GM12801 (cell line): ENCODE data around the gene SHISA9.

ENCODE experiments used
- CTCF ChIP-seq: IDR thresholded peaks from one replicate; pipeline ENCODE4 v1.5.1; 2011; ENCODE audit warnings: control low read depth; ENCODE audit not compliant: insufficient read length; ENCODE audit errors: extremely low read depth

The SHISA9 gene

GRCh38 chr16:12959072-12959471 lies 57.7 kb downstream of the SHISA9 start:
- no peak for TF ChIP-seq CTCF

GRCh38 chr16:12961626-12962025 lies 60.2 kb downstream of the SHISA9 start:
- TF ChIP-seq CTCF: no peak

DNA sequence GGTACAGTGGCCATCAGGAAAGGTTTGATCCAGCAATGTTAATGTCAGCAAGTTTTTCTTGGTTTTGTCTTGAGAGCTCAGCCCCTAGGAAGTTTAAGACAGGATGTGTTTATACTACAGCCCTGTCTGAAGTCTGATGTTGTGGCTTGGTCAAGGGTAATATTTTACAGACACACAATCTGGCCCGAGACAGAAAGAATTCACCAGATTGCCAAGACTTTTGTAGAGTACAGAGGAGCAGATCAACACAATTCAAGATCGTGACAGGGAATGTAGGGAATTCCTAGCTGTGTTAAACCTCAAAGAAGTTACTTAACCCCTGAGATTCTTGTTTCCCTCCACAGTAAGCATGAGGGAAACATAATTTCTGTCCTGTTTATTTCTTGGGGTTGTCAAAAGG lies 63.1 kb downstream of the SHISA9 start:
- TF ChIP-seq CTCF: no peak

DNA sequence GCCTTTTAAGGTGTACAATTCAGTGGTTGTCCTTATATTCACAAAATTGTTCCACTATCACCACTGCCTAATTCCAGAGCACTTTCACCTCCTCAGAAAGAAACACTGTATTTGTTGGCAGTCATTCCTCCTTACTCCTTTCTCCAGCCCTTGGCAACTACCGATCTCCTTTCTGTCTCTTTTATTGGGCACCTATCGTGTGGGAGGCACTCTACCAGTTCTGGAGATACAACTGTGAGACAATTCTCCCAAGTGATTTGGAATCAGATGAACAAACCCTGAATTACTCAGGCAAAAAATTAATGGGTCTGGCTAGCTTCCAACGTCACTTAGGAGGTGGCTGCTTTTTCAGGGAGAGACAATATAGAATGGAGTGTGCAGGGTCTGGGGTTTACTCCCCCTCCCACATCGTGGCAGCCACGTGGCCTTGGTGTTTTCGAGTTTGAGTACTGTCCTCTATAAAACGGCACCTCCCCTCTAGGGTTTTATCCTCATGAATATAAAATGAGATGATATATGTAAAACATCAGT lies 63.9 kb downstream of the SHISA9 start:
- no peak for TF ChIP-seq CTCF

GRCh38 chr16:12971241-12971640 lies 69.8 kb downstream of the SHISA9 start:
- no peak for TF ChIP-seq CTCF

GRCh38 chr16:12972246-12972645 lies 70.8 kb downstream of the SHISA9 start:
- TF ChIP-seq CTCF: no peak

DNA sequence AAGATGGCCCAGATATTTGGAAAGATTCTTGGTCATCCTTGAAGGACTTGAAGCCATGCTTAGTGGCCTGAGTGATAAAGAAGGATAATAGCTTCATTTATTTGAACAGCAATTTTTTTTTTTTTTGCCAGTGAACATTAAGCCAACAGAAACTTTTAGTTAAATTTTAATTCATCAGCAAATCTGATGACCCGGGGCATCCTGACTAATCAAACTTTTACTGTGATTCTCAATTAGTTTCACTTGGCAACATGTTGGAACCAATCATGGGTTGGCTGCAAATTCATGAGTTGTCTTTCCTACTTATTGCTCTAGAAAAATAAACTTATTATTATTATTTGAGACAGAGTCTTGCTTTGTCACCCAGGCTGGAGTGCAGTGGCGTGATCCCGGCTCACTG lies 74.4 kb downstream of the SHISA9 start:
- TF ChIP-seq CTCF: no peak

- no peak for TF ChIP-seq CTCF
Measured at GRCh38 chr16:12976496-12976895, 75.1 kb downstream of the SHISA9 start.
